GM19455 (cell line): ENCODE data around the gene WBP11.

ENCODE experiments used
- ATAC-seq: cut with Tn5 transposase; IDR thresholded peaks from one replicate; pipeline ENCODE4 v1.9.1; 2021; ENCODE audit not compliant: unreplicated experiment

WBP11 gene

GRCh38 chr12:14803011-14803829, at the start of gene WBP11, which contains the start of gene C12orf60:
TSS of gene WBP11 (minus strand) at chr12:14803478. CDS start at chr12:14801383, 2,095 bp downstream.
TSS of gene C12orf60 (plus strand) at chr12:14803670. CDS start at chr12:14822936, 19,266 bp downstream.
- peak; percentile 99 for ATAC-seq

- ATAC-seq, result no peak
Observed at GRCh38 chr12:14852880-14853279, 49.6 kb upstream of the WBP11 start.

- ATAC-seq, result peak; percentile 83
Observed at GRCh38 chr12:14850929-14851663, 47.8 kb upstream of the WBP11 start.

- ATAC-seq, result no peak
Observed at GRCh38 chr12:14849661-14850060, 46.4 kb upstream of the WBP11 start.

GRCh38 chr12:14846876-14847580, 43.8 kb upstream of the WBP11 start:
- ATAC-seq, result no peak

- ATAC-seq, result no peak
Observed at GRCh38 chr12:14846042-14846587, 42.8 kb upstream of the WBP11 start.

- no peak for ATAC-seq
Observed at GRCh38 chr12:14845350-14845750, 42.1 kb upstream of the WBP11 start.

- ATAC-seq, result no peak
Observed at GRCh38 chr12:14844401-14844800, 41.1 kb upstream of the WBP11 start.

GRCh38 chr12:14843425-14843887, 40.2 kb upstream of the WBP11 start, which contains the start of gene ART4:
TSS of gene ART4 (minus strand) at chr12:14843526. CDS start at chr12:14843113, 413 bp downstream.
- ATAC-seq, result no peak

GRCh38 chr12:14842315-14842714, 39.0 kb upstream of the WBP11 start:
- no peak for ATAC-seq

GRCh38 chr12:14841761-14842160, 38.5 kb upstream of the WBP11 start:
- ATAC-seq, result no peak

GRCh38 chr12:14840616-14841015, 37.3 kb upstream of the WBP11 start:
- ATAC-seq, result no peak

GRCh38 chr12:14839262-14839661, 36.0 kb upstream of the WBP11 start:
- no peak for ATAC-seq

- no peak for ATAC-seq
Observed at GRCh38 chr12:14836336-14837210, 33.3 kb upstream of the WBP11 start.

- ATAC-seq, result no peak
Observed at GRCh38 chr12:14834509-14834908, 31.2 kb upstream of the WBP11 start.

- ATAC-seq, result no peak
Observed at GRCh38 chr12:14833952-14834351, 30.7 kb upstream of the WBP11 start.

- ATAC-seq, result no peak
Observed at GRCh38 chr12:14833336-14833735, 30.1 kb upstream of the WBP11 start.

GRCh38 chr12:14828892-14829291, 25.6 kb upstream of the WBP11 start:
- peak; percentile 57 for ATAC-seq

- no peak for ATAC-seq
Observed at GRCh38 chr12:14827043-14827442, 23.8 kb upstream of the WBP11 start.

- no peak for ATAC-seq
Observed at GRCh38 chr12:14826491-14826890, 23.2 kb upstream of the WBP11 start.
